Measurements from ENCODE around the gene HLTF. TPM values are rescaled to one million over a fixed set of nuclear protein-coding genes. Genes with fewer than 3 reads are reported as not detected.

HLTF gene
- total and polyA plus RNA-seq, 3 donors from 2014 or later, result 57.3 to 200 (median 170) TPM

- intact Hi-C loops (cut with DNase I; ENCODE audit: low total_unique reads), result no loop called here
- no peak for TF ChIP-seq POLR2A (IDR thresholded peaks at IDR 0.05)
- TF ChIP-seq, protein P1, sequence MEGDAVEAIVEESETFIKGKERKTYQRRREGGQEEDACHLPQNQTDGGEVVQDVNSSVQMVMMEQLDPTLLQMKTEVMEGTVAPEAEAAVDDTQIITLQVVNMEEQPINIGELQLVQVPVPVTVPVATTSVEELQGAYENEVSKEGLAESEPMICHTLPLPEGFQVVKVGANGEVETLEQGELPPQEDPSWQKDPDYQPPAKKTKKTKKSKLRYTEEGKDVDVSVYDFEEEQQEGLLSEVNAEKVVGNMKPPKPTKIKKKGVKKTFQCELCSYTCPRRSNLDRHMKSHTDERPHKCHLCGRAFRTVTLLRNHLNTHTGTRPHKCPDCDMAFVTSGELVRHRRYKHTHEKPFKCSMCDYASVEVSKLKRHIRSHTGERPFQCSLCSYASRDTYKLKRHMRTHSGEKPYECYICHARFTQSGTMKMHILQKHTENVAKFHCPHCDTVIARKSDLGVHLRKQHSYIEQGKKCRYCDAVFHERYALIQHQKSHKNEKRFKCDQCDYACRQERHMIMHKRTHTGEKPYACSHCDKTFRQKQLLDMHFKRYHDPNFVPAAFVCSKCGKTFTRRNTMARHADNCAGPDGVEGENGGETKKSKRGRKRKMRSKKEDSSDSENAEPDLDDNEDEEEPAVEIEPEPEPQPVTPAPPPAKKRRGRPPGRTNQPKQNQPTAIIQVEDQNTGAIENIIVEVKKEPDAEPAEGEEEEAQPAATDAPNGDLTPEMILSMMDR (IDR thresholded peaks at IDR 0.05), result no peak
- WGBS, 2 donors, result 79 to 94% methylated on average over 1 of the region's 1 CpG
- Histone ChIP-seq H3K27me3 (no peaks in the 10 kb centered on the region), H3K36me3 (ENCODE audit: low read depth, missing control alignments) (no peaks in the 10 kb centered on the region), H3K4me1 (no peaks in the 10 kb centered on the region), H3K27ac (no peak overlapping the region), H3K9me3 (no peaks in the 10 kb centered on the region), H3K4me3 (no peak overlapping the region)
- no peak for DNase-seq
These were observed 105.1 kb downstream of the HLTF start for GRCh38 chr3:148981273-148981672.

Small RNAs within 50 kb of the gene (small RNA-seq; reads per million reads assigned to genes)
- gene RF00019, result 0 reads per million in 2 donors

Other genes starting within 250 kb of the HLTF start
- 1 to 10 TPM in 1 of 2 donors, under 1 TPM in 1; 0.71 to 6.4 TPM for gene CPA3, start 221.2 kb downstream of the HLTF start, total RNA-seq
- 4.6 TPM for gene CPA3, start 221.2 kb downstream of the HLTF start, polyA plus RNA-seq (ENCODE audit: insufficient read depth, low read depth, low replicate concordance)
- gene GYG1, start 95.0 kb downstream of the HLTF start, total RNA-seq, result 100 to 1,000 TPM; 128 to 138 TPM
- gene GYG1, start 95.0 kb downstream of the HLTF start, polyA plus RNA-seq (ENCODE audit: insufficient read depth, low read depth, low replicate concordance), result 303 TPM
- 10 to 100 TPM; 25.8 to 27.8 TPM for gene HPS3, start 43.1 kb upstream of the HLTF start, total RNA-seq
- gene HPS3, start 43.1 kb upstream of the HLTF start, polyA plus RNA-seq (ENCODE audit: insufficient read depth, low read depth, low replicate concordance), result 14.6 TPM
- 10 to 100 TPM; 10.3 to 13.8 TPM for gene CP, start 135.3 kb upstream of the HLTF start, total RNA-seq
- 6.1 TPM for gene CP, start 135.3 kb upstream of the HLTF start, polyA plus RNA-seq (ENCODE audit: insufficient read depth, low read depth, low replicate concordance)
- 1 to 10 TPM; 1.2 to 4.2 TPM for gene TM4SF18, start 247.1 kb upstream of the HLTF start, total RNA-seq
- gene TM4SF18, start 247.1 kb upstream of the HLTF start, polyA plus RNA-seq (ENCODE audit: insufficient read depth, low read depth, low replicate concordance), result 3.1 TPM